Psoas muscle (tissue), 8 donors: ENCODE results near the gene KCNH5. TPM values are rescaled to one million over a fixed set of nuclear protein-coding genes. Genes with fewer than 3 reads are reported as not detected.

Experiments used
- ATAC-seq, 4 donors: fragments of 200-7000 bp; cut with Tn5 transposase; one replicate each; pipeline ENCODE4 v1.9.1; 2020; ENCODE audit warnings: moderate library complexity in 3 of 4, mild to moderate bottlenecking in 2 of 4
- DNase-seq, 2 donors: peaks; one replicate each; pipeline ENCODE4 v3.0.0-alpha.2; 2020
- H3K27ac ChIP-seq: fragments of 200-600 bp; one replicate; pipeline ENCODE4 v1.8.0; 2022
- H3K27me3 ChIP-seq, 3 donors: fragments of 200-600 bp in 1 of 3; one replicate each; pipeline versions ENCODE4 v1.6.1 to v1.8.0; 2013 to 2022; ENCODE audit warnings: low read length in 2 of 3, mild to moderate bottlenecking in 2 of 3, moderate library complexity in 1 of 3; ENCODE audit not compliant: insufficient read depth in 3 of 3
- H3K36me3 ChIP-seq, 2 donors: fragments of 200-600 bp in 1 of 2; one replicate each; pipeline versions ENCODE4 v1.6.1 to v1.8.0; 2013 to 2022; ENCODE audit warnings: low read depth in 1 of 2, mild to moderate bottlenecking in 1 of 2, moderate library complexity in 1 of 2; ENCODE audit not compliant: insufficient read depth in 1 of 2
- H3K4me1 ChIP-seq: fragments of 200-600 bp; one replicate; pipeline ENCODE4 v1.8.0; 2022
- H3K4me3 ChIP-seq: fragments of 200-600 bp; one replicate; pipeline ENCODE4 v1.8.0; 2022; ENCODE audit warnings: mild to moderate bottlenecking
- H3K9me3 ChIP-seq: fragments of 200-600 bp; one replicate; pipeline ENCODE4 v1.8.0; 2022
- WGBS, 3 donors: extraction: QIAGEN DNeasy Blood & Tissue Kit; methylation state at CpG; one replicate each; pipeline versions ENCODE4 v1.1.6 to v1.1.7; 2013; 5-methylcytosine and 5-hydroxymethylcytosine counted together
- intact Hi-C, 2 donors: fragments of 100-400 bp; cut with DNase I; formaldehyde crosslinking; loops; one replicate each; pipeline versions ENCODE4 v1.11.0 to v1.14.2; 2022
- polyA plus RNA-seq, 3 donors: library from polyadenylated mRNA; stranded (reverse); fragments of 200-250 nt; gene quantifications; one replicate each; pipeline ENCODE4 v1.2.3, GENCODE V29; 2013
- total RNA-seq, 4 donors: library from RNA; stranded (reverse); fragmentation: NEBNext Ultra II Directional in 2 of 4; extraction: Animal tissue kit (Norgen Biotek cat#: 25700) in 2 of 4; gene quantifications; one replicate each; pipeline versions ENCODE4 v1.2.1 to v1.2.4, GENCODE V29; 2021 to 2023
- TF ChIP-seq, protein P1 (sequence below): fragments of 200-600 bp; IDR thresholded peaks from one replicate; pipeline ENCODE4 v1.8.0; 2022; ENCODE audit warnings: antibody characterized with exemption
- donor health status: healthy with polysubstance abuse.
- donor health status: DM: no; HTN: no; CAD: no; lungs with moderate emphysema.
- donor health status: Bipolar disorder and iron deficiency.
- donor health status: healthy.
- donor health status: DM: yes; HTN: yes; CAD: no.
- donor health status: DM: no; HTN: no; CAD: no.
- donor health status: DM: no; HTN: no; CAD: no.
- donor health status: DM: yes; HTN: yes; CAD: no.

The KCNH5 gene
- total and polyA plus RNA-seq, 7 donors = under 0.01 TPM; not detected in 6

DNA sequence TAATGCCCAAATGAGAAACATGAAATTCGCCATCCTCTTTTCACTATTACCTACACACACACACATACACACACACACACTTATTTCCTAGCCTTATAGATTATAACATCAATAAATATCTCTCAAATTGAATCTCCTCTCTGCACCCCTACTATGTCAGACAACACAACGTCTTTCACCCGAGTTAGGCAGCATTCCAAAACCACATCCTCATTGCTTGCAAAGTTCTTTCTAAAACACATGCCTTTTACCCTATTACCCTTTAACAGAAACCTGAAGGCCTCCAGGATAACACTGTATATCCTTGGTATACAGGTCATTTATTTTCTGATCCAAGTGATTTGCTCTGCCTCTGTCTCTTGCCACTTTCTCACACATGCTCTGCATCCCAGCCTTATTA lies 56.3 kb downstream of the KCNH5 start:
- TF ChIP-seq, protein P1, sequence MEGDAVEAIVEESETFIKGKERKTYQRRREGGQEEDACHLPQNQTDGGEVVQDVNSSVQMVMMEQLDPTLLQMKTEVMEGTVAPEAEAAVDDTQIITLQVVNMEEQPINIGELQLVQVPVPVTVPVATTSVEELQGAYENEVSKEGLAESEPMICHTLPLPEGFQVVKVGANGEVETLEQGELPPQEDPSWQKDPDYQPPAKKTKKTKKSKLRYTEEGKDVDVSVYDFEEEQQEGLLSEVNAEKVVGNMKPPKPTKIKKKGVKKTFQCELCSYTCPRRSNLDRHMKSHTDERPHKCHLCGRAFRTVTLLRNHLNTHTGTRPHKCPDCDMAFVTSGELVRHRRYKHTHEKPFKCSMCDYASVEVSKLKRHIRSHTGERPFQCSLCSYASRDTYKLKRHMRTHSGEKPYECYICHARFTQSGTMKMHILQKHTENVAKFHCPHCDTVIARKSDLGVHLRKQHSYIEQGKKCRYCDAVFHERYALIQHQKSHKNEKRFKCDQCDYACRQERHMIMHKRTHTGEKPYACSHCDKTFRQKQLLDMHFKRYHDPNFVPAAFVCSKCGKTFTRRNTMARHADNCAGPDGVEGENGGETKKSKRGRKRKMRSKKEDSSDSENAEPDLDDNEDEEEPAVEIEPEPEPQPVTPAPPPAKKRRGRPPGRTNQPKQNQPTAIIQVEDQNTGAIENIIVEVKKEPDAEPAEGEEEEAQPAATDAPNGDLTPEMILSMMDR = no peak
- Histone ChIP-seq H3K27ac (no peak overlapping the region), H3K9me3 (no peaks in the 10 kb centered on the region), H3K4me3 (no peak overlapping the region), H3K36me3 (no peaks in the 10 kb centered on the region), H3K4me1 (no peaks in the 10 kb centered on the region), H3K27me3 (no peaks in the 10 kb centered on the region)
- ATAC-seq (no peak), DNase-seq (no peak)
- intact Hi-C loops = no loop called here
- 69 to 77% (median 75%) methylated on average over 3 of the region's 3 CpGs for WGBS, 3 donors

DNA sequence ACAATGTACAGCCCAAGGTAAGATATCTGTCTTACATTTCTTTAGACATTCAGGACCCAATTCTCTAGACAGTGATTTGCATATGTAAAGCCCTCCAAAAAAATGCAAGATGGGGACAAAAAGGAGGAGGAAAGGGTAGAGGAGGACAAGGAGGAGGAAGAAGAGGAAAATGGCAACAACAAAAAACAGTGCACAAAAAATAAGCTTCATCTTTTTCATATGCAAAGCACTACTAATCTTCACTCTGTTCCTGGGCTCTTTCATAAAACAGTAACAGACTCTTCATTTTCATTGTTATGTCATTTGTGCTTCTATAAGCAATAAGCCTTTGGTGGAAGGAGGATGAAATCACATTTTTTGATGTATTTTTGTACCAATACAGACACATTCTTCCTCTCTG lies 61.4 kb downstream of the KCNH5 start:
- Histone ChIP-seq H3K27ac (no peak overlapping the region), H3K9me3 (no peaks in the 10 kb centered on the region), H3K4me3 (no peak overlapping the region), H3K4me1 (no peaks in the 10 kb centered on the region), H3K27me3 (no peaks in the 10 kb centered on the region), H3K36me3 (no peaks in the 10 kb centered on the region)
- intact Hi-C loops = no loop called here
- DNase-seq (no peak), ATAC-seq (no peak)
- TF ChIP-seq, protein P1 = no peak

DNA sequence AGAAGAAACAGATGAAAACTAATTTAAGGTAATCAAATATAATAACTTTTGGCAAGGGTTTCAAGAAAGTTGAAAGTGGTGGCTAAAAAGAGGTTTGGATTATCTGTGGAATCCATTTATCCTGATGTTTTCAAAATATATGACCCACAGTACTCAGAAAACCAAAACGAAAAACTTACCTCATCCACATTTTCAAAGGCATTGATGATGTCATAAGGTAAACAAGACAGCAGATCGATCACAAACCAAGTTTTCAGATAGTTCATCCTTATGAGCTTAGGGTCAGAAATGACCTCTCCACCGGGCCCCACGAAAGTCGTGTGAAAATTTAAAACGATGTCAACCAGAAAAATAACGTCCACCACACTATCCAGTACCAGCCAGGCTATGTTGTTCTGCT lies 64.6 kb downstream of the KCNH5 start:
- no peak for ATAC-seq
- Histone ChIP-seq H3K36me3 (no peaks in the 10 kb centered on the region), H3K9me3 (no peaks in the 10 kb centered on the region), H3K4me1 (no peaks in the 10 kb centered on the region), H3K27ac (no peak overlapping the region), H3K27me3 (no peaks in the 10 kb centered on the region), H3K4me3 (no peak overlapping the region)
- intact Hi-C loops = no loop called here
- WGBS, 3 donors = 85 to 91% (median 89%) methylated on average over 7 of the region's 7 CpGs
- TF ChIP-seq, protein P1 = no peak
- no peak for DNase-seq

DNA sequence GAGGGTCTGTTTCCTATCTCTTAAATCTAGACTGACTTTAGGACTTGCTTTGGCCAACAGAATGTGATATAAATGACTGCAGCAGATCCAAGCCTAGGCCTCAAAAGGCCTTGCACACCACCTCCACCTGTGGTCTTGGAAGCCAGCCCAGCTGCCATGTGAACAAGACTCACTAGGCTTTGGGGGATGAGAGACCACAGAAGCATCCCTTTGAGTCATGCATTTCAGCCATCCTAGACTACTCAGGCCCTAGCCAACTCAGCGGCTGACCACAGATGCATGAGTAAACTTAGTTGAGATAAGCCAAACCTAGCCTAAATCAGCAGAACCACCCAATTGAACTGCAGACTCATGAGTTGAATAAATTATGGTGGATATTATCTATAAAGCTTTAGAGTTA lies 87.7 kb downstream of the KCNH5 start:
- H3K4me1 ChIP-seq = no peaks in the 10 kb centered on the region
- intact Hi-C loops = no loop called here
- TF ChIP-seq, protein P1 = no peak
- WGBS, 3 donors = 79 to 91% (median 84%) methylated on average over 1 of the region's 1 CpG
- H3K27me3 ChIP-seq = no peaks in the 10 kb centered on the region
- no peak overlapping the region for H3K27ac ChIP-seq
- no peaks in the 10 kb centered on the region for H3K36me3 ChIP-seq
- ATAC-seq (no peak), DNase-seq (no peak)
- H3K4me3 ChIP-seq = no peak overlapping the region
- H3K9me3 ChIP-seq = no peaks in the 10 kb centered on the region

DNA sequence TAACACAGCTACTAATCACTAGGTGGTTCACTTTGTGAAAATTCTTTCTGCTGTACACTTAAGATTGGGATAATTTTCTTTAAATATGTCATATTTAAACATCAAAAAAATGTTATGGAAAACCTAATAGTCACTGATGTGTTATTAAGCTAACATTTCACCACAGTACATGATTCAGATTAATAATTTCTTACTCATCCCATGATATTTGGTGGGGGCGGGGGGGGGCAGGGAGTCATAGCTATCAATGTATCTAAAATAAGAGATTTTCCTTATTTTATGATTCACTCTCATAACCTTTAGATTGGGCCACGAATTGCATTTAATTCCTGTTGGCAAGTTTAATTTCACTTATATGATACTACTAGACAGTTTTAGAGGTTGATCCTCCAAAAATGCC lies 88.8 kb downstream of the KCNH5 start:
- intact Hi-C loops = no loop called here
- WGBS, 3 donors = 67 to 79% (median 74%) methylated on average over 2 of the region's 2 CpGs
- Histone ChIP-seq H3K4me1 (no peaks in the 10 kb centered on the region), H3K27ac (no peak overlapping the region), H3K9me3 (no peaks in the 10 kb centered on the region), H3K36me3 (no peaks in the 10 kb centered on the region), H3K4me3 (no peak overlapping the region), H3K27me3 (no peaks in the 10 kb centered on the region)
- no peak for DNase-seq
- TF ChIP-seq, protein P1 = no peak
- ATAC-seq = no peak
